Suppressor macrophage (primary cell): ENCODE measurements around the gene NAT16.
A peak's percentile ranks its signal among the peaks of the same experiment; 100 is the strongest.

ENCODE experiments used
- DNase-seq, 4 experiments: peaks; one replicate each; pipeline ENCODE4 v3.0.0-alpha.2; 2020 to 2022

The NAT16 gene

GRCh38 chr7:101170617-101171441, 9.3 kb downstream of the NAT16 start:
- peak in 2 of 4 experiments; percentile 30 to 34 for DNase-seq

GRCh38 chr7:101169838-101170551, 10.1 kb downstream of the NAT16 start:
- DNase-seq, result peak; percentile 64 to 82 (median 72)

GRCh38 chr7:101169110-101169837, 10.8 kb downstream of the NAT16 start:
- no peak for DNase-seq

DNA sequence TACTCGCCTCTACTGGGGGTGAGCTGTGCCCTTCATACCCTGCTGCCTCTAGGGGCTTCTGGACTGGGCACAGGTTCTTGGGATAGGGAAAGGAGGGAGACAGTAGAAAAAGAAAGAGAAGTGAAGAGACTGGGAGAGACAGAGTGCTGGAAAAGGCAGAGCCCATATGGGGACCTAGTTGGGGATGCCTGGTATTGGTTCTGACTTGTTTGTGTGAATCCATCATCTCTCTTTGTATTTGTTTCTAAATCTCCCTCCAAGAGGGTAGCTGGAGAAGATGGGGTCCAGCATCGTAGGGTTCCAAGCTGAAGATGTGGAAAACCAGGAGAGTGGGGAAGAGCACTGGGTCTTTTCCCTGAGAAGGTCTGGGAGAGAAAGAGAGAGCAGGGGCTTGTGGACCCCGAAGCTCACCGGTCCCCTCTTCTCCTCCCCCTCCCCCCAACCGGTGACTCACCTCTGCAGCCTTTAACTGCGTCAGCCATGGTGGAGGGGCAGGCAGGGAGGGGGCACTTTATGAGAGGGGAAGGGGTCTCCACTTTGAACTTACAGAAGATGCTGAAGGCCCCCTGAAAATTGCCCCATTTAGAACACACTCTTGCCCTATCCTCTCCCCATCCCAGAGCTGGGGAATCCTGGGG, 11.6 kb downstream of the NAT16 start:
- no peak for DNase-seq

DNA sequence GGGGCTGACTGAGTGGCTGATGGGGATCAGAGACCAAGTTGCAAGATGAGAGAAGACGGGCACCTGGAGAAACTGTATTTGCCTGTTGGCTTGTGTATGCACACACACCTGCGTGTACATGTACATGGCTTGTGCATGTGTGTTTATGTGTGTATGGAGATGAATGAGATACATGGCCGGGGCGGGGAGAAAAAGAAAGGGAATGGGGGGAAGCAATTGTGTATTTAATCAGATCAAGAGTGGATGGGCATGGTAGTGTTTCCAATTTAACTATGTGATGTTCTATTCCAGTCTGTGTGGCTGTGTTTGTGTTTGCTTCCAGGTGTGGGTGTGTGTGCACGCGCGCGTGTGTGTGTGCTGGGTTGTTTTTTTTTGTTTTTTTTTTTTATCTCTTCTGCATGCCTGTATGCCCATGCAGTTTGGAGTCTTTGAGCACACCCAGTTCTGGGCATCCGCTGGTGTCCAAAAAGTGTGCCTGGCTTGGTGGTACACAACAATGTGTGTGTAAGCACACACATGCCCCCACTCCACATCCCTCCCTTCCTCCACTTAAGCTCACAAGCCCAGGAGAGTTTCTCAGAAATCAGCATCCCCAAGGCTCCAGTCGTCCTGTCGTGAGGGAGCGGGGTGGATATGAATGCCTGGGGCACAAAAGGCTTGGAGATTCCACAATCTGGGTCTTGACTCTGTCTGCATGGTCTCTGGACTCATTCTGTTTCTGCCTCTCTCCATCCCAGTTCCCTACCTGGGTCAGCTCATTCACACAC, 12.3 kb downstream of the NAT16 start:
- DNase-seq, result no peak

DNA sequence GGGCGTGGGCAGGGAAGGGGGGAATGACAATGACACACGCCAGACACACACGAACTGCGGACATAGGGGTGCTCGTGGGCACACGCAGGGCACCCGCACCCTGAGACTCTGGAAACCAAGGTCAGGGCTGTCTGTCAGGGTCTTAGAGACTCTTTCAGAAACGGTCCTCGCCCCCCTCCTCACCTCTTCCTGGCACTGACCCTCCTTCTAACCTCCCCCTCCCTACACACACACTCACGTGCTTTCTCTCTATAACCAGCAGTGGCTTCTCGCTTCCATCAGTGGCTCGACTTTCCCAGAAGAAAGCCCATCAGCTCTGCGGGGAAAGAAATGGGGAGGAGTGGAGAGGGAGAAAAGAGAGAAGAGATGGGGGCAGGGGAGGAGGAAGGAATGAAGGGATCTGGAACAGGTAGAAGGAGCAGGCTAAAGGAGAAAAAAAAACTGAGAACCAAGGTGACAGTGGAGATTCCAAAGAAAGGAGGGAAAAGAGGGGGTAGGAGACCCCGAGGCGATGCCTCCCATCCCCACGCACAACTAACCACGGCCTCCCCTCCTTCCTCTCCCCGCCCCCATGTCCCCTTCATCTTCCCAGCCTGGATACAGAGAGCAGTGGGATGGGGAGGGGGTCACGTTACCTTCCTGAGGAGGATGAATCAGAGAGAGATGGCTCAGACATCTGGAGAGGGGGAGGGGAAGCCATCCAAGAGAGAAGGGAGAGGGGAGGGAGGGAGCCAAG, 13.0 kb downstream of the NAT16 start:
- DNase-seq, result no peak

DNA sequence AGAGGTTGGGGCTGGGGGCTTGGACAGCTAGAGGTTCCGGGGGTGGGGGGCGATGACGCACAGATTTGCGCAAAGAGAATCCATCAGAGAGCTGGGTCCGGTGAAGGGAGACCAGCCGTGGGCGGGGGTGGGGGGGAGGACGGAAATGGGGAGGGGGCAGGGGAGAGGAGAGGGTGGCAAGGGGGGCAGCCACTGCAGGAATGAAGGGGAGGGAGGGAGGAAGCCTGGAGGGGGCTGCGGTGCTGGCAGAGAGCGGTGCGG, 13.5 kb downstream of the NAT16 start:
- DNase-seq, result no peak

DNA sequence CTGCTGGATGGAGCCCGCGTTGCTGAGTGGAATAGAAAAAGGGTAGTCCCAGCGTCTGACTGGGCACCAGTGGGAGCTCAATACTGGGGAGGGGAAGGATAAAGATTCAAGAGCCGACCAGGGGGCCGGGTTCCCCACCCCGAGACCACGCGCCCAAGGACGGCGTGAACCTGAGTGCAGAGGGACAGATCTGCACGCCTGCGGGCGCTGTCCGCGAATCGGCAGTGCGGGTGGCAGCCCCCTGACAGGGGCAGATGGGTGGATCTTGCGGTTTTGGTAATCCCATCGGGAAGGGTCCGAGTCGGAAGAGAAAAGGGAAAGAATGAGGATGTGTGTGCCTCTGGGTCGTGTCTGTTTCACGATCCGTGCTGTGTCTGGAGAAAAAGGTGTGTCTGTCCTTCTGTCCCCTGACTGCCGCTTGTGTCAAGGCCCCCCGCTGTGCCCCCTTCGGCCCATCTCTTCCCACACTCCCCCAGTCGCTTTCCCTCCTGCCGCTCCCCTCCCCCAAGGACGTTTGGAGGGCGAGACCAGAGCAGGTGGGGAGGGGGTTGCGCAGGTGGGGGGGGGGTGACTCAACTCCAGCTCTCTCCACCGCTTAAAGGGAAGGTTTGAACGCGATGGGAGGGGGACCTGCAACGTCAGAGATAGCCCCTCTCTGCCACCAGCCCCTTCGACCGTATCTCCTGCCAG, 14.0 kb downstream of the NAT16 start:
- no peak for DNase-seq

- peak; percentile 98 to 100 (median 99) for DNase-seq
Measured at GRCh38 chr7:101165075-101165957, 14.8 kb downstream of the NAT16 start, which contains the start of gene VGF. TSS of gene VGF (minus strand) at chr7:101165569. CDS start at chr7:101164843, 726 bp downstream.

- DNase-seq, result peak in 3 of 4 experiments; percentile 57 to 80 (median 66)
Measured at GRCh38 chr7:101164071-101164840, 15.8 kb downstream of the NAT16 start.

GRCh38 chr7:101163279-101164070, 16.6 kb downstream of the NAT16 start:
- DNase-seq, result no peak

GRCh38 chr7:101162551-101163278, 17.4 kb downstream of the NAT16 start:
- peak in 3 of 4 experiments; percentile 34 to 65 (median 57) for DNase-seq

- no peak for DNase-seq
Measured at GRCh38 chr7:101161692-101162471, 18.2 kb downstream of the NAT16 start.

GRCh38 chr7:101160910-101161309, 19.2 kb downstream of the NAT16 start:
- DNase-seq, result no peak

DNA sequence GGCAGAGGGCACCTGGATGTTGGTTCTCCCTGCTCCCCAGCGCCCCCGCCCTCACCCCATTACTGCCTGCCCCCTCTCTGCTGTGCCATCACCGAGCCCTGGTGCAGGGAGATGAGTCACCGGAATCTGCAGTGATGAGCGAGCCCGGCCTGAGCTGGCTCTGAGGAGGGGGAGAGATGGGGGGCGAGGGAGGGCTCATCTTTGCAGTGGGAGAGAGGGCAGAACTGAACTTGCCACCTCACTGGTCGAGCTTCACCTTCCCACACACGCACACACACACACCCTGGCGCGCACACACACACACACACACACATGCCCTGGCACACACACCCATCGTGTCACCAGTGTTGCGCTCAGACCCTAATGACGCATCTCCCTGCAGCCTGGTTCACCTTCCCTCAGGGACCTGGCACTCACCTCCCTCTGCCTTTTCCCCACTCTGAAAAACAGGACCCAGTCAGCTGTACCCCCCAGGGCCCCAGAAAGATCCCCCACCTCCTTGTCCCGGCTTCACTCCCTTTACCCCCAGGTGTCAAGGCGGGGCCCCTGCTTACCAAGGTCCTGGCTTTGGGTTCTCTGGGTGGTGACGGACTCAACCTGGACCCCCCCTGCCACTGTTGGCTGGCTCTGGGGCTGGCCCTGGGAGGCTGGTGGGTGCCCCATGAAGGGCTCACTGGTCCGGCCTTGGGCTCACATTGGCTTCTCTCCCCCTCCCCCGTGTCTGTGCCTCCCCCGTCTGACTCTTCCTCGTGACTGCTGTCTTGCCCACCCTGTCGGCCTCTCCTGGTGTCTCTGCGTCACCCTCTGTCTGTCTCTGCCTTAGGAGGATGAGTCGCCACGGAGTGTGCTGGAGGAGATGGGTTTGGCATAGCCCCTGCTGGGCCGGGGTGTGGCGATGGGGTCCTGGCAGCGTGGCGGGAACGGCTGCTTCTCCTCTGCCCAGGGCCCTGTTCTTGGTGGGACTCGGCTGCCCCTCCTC, 20.1 kb downstream of the NAT16 start:
- no peak for DNase-seq
